ENCODE results near the gene GHRHR. TPM values are rescaled to one million over a fixed set of nuclear protein-coding genes. Genes with fewer than 3 reads are reported as not detected.

Gene GHRHR
- total and polyA plus RNA-seq, 2 donors from 2014 or later, result 0.75 TPM; not detected in 1

GRCh38 chr7:30934732-30935568 is 28.8 kb upstream of the GHRHR start:
- peak overlapping the region in 1 of 2 donors; percentile 61 for H3K27ac ChIP-seq (ENCODE audit: low read depth in 2 of 2, low read length in 2 of 2)
- intact Hi-C loops (cut with DNase I), result no loop called here

GRCh38 chr7:30935569-30935877 is 28.2 kb upstream of the GHRHR start:
- TF ChIP-seq, protein P1, sequence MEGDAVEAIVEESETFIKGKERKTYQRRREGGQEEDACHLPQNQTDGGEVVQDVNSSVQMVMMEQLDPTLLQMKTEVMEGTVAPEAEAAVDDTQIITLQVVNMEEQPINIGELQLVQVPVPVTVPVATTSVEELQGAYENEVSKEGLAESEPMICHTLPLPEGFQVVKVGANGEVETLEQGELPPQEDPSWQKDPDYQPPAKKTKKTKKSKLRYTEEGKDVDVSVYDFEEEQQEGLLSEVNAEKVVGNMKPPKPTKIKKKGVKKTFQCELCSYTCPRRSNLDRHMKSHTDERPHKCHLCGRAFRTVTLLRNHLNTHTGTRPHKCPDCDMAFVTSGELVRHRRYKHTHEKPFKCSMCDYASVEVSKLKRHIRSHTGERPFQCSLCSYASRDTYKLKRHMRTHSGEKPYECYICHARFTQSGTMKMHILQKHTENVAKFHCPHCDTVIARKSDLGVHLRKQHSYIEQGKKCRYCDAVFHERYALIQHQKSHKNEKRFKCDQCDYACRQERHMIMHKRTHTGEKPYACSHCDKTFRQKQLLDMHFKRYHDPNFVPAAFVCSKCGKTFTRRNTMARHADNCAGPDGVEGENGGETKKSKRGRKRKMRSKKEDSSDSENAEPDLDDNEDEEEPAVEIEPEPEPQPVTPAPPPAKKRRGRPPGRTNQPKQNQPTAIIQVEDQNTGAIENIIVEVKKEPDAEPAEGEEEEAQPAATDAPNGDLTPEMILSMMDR (IDR thresholded peaks at IDR 0.05; ENCODE audit: borderline replicate concordance, extremely low read depth, insufficient read depth), result no peak
- intact Hi-C loops (cut with DNase I), result no loop called here
- Histone ChIP-seq H3K4me1 (ENCODE audit: control insufficient read depth in 2 of 3, insufficient read depth in 2 of 3, low read depth in 1 of 3, low read length in 3 of 3) (peaks cover 0 to 25% (median 8%) of the 10 kb centered on the region in 3 donors), H3K27ac (ENCODE audit: low read depth in 2 of 2, low read length in 2 of 2) (peak overlapping the region in 1 of 2 donors; percentile 9), H3K36me3 (ENCODE audit: control insufficient read depth in 2 of 3, insufficient read depth in 3 of 3, low read length in 3 of 3) (no peaks in the 10 kb centered on the region), H3K4me3 (ENCODE audit: low read length in 3 of 3) (no peak overlapping the region), H3K9me3 (ENCODE audit: control insufficient read depth in 2 of 3, insufficient read depth in 1 of 3, low read length in 3 of 3) (no peaks in the 10 kb centered on the region), H3K27me3 (ENCODE audit: control insufficient read depth, insufficient read depth, low read length) (no peaks in the 10 kb centered on the region), H3K9ac (ENCODE audit: low read length in 3 of 3) (no peak overlapping the region)
- DNase-seq, result no peak
- no peak for FAIRE-seq

More at GRCh38 chr7:30934732-30935568, 28.8 kb upstream of the GHRHR start:
- TF ChIP-seq, protein P1 (IDR thresholded peaks at IDR 0.05; ENCODE audit: borderline replicate concordance, extremely low read depth, insufficient read depth), result no peak
- Histone ChIP-seq H3K9ac (ENCODE audit: low read length in 3 of 3) (no peak overlapping the region), H3K27me3 (ENCODE audit: control insufficient read depth, insufficient read depth, low read length) (no peaks in the 10 kb centered on the region), H3K9me3 (ENCODE audit: control insufficient read depth in 2 of 3, insufficient read depth in 1 of 3, low read length in 3 of 3) (no peaks in the 10 kb centered on the region), H3K4me3 (ENCODE audit: low read length in 3 of 3) (no peak overlapping the region), H3K4me1 (ENCODE audit: control insufficient read depth in 2 of 3, insufficient read depth in 2 of 3, low read depth in 1 of 3, low read length in 3 of 3) (peaks cover 0 to 25% (median 10%) of the 10 kb centered on the region in 3 donors), H3K36me3 (ENCODE audit: control insufficient read depth in 2 of 3, insufficient read depth in 3 of 3, low read length in 3 of 3) (no peaks in the 10 kb centered on the region)
- DNase-seq (peak in 1 of 5 donors; percentile 52), FAIRE-seq (no peak)

GRCh38 chr7:30936650-30937245 is 27.0 kb upstream of the GHRHR start:
- Histone ChIP-seq H3K4me1 (ENCODE audit: control insufficient read depth in 2 of 3, insufficient read depth in 2 of 3, low read depth in 1 of 3, low read length in 3 of 3) (peaks cover 0 to 21% (median 3%) of the 10 kb centered on the region in 3 donors), H3K27me3 (ENCODE audit: control insufficient read depth, insufficient read depth, low read length) (no peaks in the 10 kb centered on the region), H3K27ac (ENCODE audit: low read depth in 2 of 2, low read length in 2 of 2) (peak overlapping the region in 1 of 2 donors; percentile 27), H3K36me3 (ENCODE audit: control insufficient read depth in 2 of 3, insufficient read depth in 3 of 3, low read length in 3 of 3) (no peaks in the 10 kb centered on the region), H3K9me3 (ENCODE audit: control insufficient read depth in 2 of 3, insufficient read depth in 1 of 3, low read length in 3 of 3) (no peaks in the 10 kb centered on the region), H3K4me3 (ENCODE audit: low read length in 3 of 3) (no peak overlapping the region), H3K9ac (ENCODE audit: low read length in 3 of 3) (no peak overlapping the region)
- TF ChIP-seq, protein P1 (IDR thresholded peaks at IDR 0.05; ENCODE audit: borderline replicate concordance, extremely low read depth, insufficient read depth), result no peak
- intact Hi-C loops (cut with DNase I), result no loop called here
- no peak for FAIRE-seq
- DNase-seq, result peak in 1 of 5 donors; percentile 40

Data from kidney (tissue), 14 donors.